Ishikawa (cell line): ENCODE results near the gene PPP4C.

Source experiments
- CEBPB ChIP-seq: IDR thresholded peaks from 2 replicates; pipeline ENCODE4 v1.6.1; 2012
- CREB1 ChIP-seq: IDR thresholded peaks from 2 replicates; pipeline ENCODE4 v1.6.1; 2012; ENCODE audit warnings: low read depth
- EGR1 ChIP-seq: IDR thresholded peaks from 2 replicates; pipeline ENCODE4 v1.6.1; 2012
- EP300 ChIP-seq: IDR thresholded peaks from 2 replicates; pipeline ENCODE4 v1.6.1; 2012; ENCODE audit warnings: borderline replicate concordance
- FOXM1 ChIP-seq: IDR thresholded peaks from 2 replicates; pipeline ENCODE4 v1.6.1; 2012; ENCODE audit warnings: low read depth, borderline replicate concordance
- MAX ChIP-seq: IDR thresholded peaks from 2 replicates; pipeline ENCODE4 v1.6.1; 2012
- NFIC ChIP-seq: IDR thresholded peaks from 2 replicates; pipeline ENCODE4 v1.6.1; 2012
- RAD21 ChIP-seq: IDR thresholded peaks from 2 replicates; pipeline ENCODE4 v1.6.1; 2012; ENCODE audit warnings: low read depth
- REST ChIP-seq: IDR thresholded peaks from 2 replicates; pipeline ENCODE4 v1.6.1; 2012; ENCODE audit warnings: low read depth, mild to moderate bottlenecking
- TAF1 ChIP-seq: IDR thresholded peaks from 2 replicates; pipeline ENCODE4 v1.6.1; 2012; ENCODE audit warnings: low read depth, mild to moderate bottlenecking
- TCF12 ChIP-seq: IDR thresholded peaks from 2 replicates; pipeline ENCODE4 v1.6.1; 2012; ENCODE audit warnings: low read depth
- TEAD4 ChIP-seq: IDR thresholded peaks from 2 replicates; pipeline ENCODE4 v1.6.1; 2012
- YY1 ChIP-seq: IDR thresholded peaks from 2 replicates; pipeline ENCODE4 v1.6.1; 2012; ENCODE audit warnings: low read depth
- ZBTB7A ChIP-seq: IDR thresholded peaks from 2 replicates; pipeline ENCODE4 v1.6.1; 2012; ENCODE audit warnings: low read depth

GRCh38 chr16:30104492-30104891, 28.7 kb downstream of the PPP4C start:
- TF ChIP-seq NFIC: peak; percentile 63
- no peak for TF ChIP-seq TAF1
- no peak for TF ChIP-seq CEBPB
- TF ChIP-seq TEAD4: peak; percentile 96
- no peak for TF ChIP-seq CREB1
- peak; percentile 78 for TF ChIP-seq EP300
- TF ChIP-seq ZBTB7A: no peak
- TF ChIP-seq FOXM1: no peak
- peak; percentile 24; the same call in 1 of the 2 replicates for TF ChIP-seq RAD21
- peak; percentile 79 for TF ChIP-seq MAX
- TF ChIP-seq REST: no peak
- peak; percentile 71 for TF ChIP-seq YY1
- TF ChIP-seq EGR1: no peak
- TF ChIP-seq TCF12: peak; percentile 76
